GM19455 (cell line): ENCODE results near the gene CCDC71L.
"Not testable (repeated sequence)": the region's sequence is repeated elsewhere in the genome, so short reads cannot be mapped to it uniquely, and the experiment has no call there.

Experiments
- ATAC-seq: cut with Tn5 transposase; IDR thresholded peaks from one replicate; pipeline ENCODE4 v1.9.1; 2021; ENCODE audit not compliant: unreplicated experiment

CCDC71L gene

DNA sequence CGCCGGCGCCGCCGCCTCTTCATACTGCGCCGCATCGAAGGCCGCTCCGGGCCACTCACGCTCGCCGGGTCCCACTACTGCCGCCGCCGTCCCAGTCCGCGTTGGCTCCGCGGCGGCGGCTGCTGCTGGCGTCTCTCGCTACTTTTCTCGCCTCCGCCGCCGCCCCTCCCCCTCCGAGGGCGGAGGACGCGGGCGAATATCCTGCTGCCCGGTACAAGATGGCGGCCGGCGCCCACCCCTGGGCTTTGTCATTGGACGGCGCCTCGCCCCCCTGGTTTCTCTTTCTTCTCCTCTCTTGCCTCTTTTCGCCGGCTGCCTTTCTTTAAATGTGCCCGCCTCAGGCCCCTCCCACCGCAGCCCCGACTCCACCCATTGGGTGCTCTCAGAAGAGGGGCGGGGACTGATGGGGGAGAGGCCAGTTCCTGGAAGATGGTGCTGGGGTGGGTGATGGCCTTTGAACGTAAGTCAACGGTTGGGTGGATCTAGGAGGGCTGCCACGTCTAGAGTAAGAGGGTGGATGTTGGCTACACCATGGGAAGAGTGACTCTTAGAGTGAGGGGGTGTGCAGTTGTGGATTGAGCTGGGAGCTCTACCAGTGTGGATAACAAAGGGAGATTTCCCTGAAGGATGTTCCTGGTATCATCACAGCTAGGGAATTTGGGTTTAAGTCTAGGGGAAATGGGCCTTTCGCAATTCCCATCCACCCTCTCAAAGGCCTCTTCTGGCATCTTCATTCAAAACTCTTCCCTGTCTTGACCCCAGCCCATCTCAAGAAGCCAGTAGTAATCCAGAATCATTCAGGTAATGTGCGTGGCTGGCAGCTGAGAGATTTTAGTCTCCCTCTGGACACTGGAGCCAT, at the start of gene CCDC71L:
Gene CCDC71L (minus strand): TSS at position 297 of the 859 bp plus-strand sequence. CDS start 262 bp downstream, at position 35.
- peak; percentile 74 for ATAC-seq

DNA sequence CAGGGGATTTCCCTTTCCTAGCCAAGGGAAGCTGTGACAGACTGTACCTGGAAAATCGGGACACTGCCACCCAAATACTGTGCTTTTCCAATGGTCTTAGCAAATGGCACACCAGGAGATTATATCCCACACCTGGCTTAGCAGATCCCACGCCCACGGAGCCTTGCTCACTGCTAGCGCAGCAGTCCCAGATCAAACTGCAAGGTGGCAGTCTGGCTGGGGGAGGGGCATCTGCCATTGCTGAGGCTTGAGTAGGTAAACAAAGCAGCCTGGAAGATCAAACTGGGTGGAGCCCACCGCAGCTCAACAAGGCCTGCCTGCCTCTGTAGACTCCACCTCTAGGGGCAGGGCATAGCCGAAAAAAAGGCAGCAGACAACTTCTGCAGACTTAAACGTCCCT, 48.6 kb upstream of the CCDC71L start:
- not testable (repeated sequence) for ATAC-seq

DNA sequence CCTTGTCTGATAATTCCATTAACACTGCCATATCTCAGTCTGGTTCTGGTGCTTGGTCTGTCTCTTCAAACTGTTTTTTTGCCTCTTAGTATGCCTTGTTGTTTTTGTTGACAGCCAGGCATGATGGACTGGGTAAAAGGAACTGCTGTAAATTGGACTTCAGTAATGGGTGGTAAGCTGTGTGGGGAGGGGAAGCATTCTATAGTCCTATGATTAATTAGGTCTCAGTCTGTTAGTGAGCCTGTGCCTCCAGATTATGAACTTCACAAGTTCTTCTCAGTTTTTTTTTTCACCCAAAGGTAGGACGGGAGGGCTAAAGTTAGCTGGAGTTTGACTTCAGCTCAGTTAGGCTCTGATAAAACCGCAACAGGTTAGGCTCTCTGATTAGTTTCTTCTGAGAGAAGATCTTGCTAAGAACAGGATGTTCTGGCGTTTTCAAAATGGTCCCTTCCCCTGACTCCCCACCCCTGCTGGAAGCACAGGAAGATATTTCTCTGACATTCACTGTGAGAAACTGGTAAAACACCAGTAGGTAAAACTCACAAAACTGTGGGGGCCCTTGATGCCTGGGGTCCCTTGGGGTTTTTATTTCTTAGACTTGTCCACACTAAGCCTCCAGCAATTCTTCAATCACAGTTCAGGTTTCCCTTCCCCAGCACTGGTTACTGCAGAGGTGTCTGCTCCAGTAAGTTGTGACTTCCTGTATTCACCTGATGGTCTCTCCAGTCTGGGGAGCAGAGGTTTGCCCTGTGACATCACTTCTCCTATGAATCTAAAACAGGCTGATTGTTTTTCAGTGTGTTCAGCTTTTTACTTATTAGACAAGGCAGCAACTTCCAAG, 43.3 kb upstream of the CCDC71L start:
- no peak for ATAC-seq

DNA sequence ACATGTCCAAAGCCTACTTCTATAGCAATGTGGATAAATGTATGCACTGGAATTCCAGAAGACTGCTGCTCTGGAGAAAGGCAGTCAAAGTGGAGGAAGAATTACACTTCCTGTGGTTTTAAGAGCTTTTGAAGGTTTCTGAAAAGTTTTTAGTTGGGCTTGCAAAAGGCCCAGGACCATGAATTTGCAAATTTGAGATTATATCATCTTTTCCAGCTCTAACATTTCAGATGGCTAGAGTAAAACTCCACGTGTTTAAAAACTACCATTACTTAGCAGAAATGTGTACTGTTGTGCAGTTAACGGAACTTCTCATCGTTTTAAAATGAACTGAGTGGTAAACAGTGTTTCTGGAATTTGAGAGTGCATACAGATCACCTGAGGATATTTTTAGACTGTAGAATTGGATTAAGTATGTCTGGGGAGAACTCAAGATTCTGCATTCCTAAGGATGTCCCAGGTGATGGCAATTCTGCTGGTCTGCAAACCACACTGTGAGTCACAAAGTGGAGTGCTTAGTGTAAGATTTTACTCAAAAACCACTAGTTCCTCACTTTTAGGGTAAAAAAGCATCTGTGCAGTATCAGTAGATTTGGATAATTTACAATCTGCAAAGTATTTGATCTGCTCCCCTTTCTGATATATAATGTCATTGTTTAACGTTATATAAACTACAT, 32.9 kb upstream of the CCDC71L start:
- no peak for ATAC-seq

DNA sequence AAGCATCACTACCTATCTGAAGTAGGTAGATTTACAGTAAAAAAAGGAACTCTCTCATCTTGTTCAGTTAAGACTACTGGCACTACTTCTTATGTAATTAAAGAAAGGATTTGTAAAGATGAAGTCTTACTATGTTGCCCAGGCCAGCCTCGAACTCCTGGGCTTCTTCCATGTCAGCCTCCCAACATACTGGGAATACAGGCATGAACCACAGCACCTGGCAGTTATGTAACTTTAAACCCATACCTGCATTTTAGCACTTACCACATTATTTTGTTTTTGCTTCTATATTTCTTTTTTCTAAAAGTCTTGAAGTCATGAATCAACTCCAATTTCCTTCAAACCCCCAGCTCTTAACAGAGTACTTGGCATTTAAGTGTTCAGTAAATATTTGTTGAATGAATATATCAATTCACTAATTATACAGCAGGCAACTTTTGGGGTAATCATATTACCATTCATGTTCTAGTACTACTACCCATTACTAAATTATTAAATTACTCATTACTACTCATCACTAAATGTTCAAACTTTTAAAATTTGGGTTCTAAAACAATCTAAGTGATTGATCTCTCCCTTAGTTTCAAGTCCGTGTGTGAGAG, 31.6 kb upstream of the CCDC71L start:
- no peak for ATAC-seq

DNA sequence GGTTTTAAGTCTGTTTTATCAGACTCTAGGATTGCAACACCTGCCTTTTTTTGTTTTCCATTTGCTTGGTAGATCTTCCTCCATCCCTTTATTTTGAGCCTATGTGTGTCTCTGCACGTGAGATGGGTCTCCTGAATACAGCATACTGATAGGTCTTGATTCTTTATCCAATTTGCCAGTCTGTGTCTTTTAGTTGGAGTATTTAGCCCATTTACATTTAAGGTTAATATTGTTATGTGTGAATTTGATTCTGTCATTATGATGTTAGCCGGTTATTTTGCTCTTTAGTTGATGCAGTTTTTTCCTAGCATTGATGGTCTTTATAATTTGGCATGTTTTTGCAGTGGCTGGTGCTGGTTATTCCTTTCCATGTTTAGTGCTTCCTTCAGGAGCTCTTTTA, 27.2 kb upstream of the CCDC71L start:
- ATAC-seq: not testable (repeated sequence)

DNA sequence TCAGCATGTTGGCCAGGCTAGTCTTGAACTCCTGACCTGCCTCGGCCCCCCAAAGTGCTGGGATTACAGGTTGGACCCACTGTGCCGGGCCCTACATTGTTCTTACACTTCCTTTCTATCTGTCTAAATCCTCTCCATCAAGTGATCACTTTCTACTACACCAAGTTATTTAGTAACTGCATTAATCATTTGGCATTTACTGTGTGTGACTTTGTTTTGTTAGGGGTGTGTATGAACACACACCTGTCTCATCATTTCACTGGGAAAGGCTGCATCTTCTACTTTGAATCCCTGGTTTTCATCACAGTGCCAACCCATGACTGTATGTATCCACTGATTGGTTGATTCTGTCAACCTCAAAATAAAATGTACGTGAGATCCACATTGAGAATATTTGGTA, 23.0 kb upstream of the CCDC71L start:
- no peak for ATAC-seq

DNA sequence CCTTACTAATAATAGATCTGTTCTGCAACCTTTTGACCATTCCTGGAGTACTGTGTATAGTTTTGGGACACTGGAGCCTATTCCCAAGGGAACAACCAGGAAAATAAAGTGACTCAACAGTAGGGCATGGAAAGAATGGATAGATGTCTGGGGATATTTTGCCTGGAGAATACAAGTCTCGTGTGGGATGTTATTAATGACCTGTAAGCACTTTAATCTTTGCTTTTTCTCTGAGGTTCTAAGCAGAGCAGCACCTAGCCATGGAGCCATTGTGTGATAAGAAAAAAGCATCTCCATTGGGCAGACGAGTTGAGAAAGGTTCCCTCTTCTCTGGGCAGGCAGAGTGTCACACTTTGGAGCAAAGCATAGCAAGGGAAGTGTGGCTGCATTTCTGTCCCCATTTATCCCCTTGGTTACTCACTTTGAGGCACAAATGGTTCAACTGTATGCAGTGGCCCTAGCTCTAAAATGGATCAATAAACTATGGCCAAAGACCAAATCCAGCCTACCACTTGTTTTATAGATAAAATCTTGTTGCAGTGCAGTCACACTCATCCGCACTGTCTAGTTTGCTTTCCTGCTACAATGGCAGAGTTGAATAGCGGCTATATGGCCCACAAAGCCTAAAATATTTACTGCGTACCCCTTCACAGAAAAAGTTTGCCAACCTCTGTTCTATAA, 21.0 kb upstream of the CCDC71L start:
- ATAC-seq: no peak

DNA sequence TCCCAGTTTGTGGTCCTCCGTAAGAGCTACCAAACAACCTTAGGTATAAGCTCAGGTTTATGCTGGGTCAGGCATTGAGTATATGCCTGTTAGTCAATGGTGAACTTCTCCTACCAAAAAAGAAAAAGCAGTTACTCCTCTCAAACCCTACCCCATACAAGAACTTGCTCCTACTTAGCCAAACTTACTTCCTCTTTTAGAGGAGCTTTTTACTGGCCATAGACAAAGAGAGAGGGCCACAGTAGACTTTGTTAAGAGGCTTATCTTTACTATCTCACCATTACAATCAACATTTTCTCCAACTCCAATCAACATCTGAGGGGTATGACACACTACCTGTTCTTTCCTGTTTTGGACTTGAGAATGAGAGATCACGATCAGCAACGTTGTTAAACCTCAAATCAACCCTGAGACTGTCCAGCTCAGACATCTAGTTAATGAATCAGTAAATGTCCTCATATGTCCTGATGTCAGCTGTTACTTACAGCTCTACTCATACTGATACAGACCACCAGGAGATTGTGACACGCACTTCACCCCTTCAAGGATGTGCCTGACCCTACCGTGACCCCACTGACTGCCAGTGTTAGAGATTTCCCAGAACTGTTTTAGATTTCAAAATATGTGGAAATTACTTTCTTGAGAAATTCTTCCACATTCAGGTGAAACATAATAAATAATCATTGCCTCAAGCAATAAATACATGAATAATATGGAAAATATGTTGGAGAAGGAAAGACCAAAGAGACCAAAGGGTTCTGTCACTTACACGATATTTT, 18.4 kb upstream of the CCDC71L start:
- ATAC-seq: no peak

DNA sequence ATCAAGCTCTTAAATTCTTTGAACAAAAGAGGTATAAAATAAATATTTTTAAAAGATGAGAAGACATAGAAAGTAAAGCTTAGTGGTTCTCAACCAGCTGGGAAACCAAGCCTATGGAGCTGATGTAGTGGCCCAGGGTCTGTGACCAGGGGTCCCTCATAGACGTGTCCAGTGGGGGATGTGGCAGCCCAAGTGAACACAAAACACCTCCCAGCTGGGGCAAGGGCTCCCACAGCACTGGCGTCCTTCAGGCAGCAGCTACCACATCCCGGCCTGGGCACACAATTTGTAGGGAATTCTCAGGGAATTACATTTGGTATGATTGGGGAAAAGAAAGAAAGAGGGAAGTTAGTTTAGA, 17.8 kb upstream of the CCDC71L start:
- no peak for ATAC-seq

DNA sequence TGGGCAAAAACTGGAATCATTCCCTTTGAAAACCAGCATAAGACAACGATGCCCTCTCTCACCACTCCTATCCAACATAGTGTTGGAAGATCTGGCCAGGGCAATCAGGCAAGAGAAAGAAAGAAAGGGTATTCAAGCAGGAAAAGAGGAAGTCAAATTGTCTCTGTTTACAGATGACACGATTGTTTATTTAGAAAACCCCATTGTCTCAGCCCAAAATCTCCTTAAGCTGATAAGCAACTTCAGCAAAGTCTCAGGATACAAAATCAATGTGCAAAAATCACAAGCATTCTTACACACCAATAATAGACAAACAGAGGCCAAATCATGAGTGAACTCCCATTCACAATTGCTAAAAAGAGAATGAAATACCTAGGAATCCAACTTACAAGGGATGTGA, 15.5 kb upstream of the CCDC71L start:
- not testable (repeated sequence) for ATAC-seq

DNA sequence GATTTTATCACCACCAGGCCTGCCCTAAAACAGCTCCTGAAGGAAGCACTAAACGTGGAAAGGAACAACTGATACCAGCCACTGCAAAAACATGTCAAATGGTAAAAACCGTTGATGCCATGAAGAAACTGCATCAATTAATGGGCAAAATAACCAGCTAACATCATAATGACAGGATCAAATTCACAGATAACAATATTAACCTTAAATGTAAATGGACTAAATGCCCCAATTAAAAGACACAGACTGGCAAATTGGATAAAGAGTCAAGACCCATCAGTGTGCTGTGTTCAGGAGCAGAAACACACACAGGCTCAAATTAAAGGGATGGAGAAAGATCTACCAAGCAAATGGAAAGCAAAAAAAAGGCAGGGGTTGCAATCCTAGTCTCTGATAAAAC, 12.7 kb upstream of the CCDC71L start:
- not testable (repeated sequence) for ATAC-seq

DNA sequence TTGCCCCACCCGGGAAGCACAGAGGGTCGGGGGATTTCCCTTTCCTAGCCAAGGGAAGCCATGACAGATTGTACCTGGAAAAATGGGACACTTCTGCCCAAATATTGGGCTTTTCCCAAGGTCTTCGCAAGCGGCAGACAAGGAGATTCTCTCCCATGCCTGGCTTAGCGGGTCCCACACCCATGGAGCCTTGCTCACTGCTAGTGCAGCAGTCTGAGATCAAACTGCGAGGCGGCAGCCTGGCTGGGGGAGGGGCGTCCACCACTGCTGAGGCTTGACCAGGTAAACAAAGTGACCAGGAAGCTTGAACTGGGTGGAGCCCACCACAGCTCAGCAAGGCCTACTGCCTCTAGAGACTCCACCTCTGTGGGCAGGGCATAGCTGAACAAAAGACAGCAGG, 11.0 kb upstream of the CCDC71L start:
- ATAC-seq: not testable (repeated sequence)

DNA sequence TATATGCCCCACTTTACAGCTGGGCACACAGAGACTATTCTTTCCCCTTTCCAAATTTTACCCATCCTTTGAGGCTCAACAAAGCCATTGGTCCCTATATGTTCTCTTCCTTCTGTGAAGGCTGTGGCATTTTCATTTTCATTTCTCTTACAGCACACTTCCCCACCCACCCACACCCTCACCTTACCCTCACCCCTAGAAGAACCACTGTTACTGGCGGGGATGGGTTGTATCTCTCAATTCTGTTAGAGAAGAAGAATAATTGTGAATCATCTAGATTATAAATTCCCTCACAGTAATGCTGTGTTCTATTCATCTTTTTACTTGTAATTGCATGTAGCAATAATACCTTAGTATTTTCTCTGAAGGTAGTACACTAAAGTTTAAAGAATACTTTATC, 10.2 kb upstream of the CCDC71L start:
- no peak for ATAC-seq

DNA sequence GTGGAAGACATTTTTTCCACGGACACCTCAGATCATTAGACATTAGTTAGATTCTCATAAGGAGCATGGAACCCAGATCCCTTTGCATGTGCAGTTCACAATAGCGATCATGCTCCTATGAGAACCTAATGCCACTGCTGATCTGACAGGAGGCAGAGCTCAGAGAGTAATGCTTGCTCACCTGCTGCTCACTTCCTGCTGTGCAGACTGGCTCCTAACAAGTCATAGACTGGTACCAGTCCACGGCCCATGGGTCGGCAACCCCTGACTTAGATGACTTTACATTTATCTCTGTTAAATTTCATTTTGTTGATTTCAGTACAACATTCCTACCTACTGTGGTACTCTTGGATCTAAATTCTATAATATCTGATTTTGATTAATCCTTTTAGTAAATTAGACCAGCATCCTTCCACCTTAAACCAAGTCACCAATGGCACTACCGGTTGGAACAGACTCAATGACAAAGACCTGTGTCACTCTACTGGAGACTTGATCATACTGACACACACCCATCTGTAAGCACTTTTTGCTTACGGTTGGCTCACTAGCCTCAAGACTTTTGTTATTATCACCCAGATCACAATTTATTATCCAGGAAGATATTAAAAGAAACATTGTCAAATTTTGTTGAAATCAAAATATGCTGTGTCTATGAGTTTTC, 8.0 kb upstream of the CCDC71L start:
- ATAC-seq: no peak

DNA sequence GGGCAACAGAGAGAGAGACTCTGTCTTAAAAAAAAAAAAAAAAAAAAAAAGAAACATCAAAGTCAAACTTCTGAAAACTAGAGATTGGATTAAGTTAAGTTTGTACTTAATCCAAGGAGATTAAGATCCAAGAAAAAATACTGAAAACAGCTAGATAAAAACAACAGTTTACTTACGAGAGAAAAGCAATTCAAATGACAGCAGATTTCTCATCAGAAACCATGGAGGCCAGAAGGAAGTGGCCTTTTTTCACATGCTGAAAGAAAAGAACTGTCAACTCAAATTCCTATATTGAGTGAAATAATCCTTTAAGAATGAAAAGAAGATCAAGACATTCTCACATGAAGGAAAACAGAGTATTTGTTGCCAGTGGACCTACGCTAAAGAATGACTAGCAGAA, 5.4 kb upstream of the CCDC71L start:
- ATAC-seq: no peak

DNA sequence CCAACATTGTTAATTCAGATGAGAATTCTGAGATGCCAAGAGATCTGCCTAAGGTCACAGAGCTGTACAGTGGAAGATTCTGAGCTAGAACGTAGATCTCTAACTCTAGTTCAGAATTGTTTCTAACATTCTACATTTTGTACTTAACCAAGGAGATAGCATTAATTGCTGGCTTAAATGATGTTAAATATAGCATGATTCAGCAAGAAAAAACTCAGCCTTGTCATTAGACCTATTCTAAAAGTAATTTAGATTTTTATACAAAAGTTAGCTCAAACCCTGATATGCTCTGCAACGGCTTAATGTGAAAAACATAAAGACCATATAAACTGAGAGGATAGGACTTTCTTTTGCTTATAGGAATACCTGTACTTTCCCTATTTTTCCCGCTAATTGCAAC, 3.4 kb upstream of the CCDC71L start:
- ATAC-seq: no peak

DNA sequence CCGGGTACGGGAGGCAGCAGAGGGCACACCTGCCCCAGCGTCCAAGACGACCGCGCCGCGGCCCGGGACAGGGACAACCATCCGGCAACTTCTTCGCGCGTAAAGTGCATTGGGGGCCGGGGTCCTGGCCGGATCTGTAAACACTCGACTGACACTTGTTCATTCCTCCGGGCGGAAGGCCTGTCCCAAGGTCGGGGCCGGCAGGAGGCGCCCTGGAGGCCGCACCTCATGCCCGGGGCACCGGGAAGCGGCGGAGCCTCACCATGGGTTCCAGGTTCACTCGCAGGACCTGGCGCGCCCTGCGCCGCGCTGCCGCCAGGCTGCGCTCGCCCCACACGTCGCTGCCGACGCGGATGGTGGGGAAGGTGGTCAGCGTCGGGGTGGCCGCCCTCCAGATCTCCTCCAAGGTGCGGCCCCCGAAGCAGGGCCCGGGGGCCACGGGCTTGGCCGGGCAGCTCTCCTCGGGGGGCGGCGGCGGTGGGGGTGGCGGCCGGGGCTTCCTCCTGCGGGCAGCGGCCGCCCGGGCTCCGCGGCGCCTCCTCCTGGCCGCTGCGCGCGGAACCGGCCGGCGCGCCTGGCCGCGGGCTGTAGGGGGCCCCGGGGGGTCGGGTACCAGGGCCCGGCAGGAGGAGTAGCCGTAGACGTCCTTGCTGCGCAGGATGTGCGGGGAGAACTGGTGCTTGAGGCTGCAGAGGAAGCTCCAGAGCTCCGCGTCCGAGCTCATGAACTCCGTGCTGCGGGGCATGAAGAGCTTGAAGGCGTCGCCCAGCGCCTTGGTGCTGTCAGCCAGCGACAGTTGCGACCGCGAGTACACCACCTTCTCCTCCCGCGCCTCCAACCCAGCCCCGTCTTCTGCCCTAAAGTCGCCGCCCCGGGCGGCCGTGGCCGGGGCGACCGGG, 746 bp downstream of the CCDC71L start:
- ATAC-seq: peak; percentile 65
